ENCODE measurements around the gene TGM1. TPM values are rescaled to one million over a fixed set of nuclear protein-coding genes. Genes with fewer than 3 reads are reported as not detected.

TGM1 gene
- total RNA-seq: 4.4 TPM

DNA sequence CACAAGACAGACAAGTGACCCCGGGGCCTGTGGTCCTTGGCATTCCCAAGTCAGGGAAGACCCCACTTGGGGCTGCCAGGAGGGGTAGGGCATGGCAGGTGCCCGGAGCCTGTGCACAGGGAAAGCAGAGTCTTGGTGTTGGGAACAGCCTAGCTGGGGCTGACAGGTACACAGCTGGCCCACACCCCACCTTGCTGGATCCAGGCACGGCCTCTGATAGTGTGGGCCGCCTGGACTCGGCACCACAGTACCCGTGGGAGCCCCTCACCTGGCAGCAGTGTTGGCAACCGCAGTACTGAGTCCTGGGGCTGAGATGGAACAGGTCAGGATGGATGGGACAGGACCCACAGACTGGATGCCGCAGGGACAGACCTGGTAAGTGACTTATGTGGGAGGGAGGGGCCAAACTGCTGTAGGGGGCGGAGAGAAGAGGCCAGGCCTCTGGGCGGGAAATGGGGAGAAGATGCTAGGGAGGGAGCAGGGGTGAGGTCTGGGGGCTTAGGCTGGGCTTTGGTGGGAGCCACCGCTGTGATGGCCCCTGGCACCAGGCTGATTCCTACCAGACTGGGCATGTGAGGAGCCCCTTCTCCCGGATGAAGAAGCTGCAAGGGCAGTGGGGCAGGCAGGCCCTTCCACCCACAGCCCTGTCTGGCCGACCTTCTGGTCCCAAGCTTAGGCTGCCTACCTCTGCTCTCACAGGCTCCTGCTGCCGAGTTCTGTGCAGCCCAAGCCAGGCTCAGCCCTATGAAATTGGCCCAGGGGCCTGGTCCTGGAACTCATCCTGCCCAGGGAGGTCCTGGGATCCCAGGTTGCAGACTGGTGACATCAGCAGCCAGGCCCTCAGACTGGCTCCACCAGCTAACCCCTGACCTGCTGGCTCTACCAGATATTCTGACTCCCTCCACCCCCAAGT lies at the start of gene TGM1:
Gene TGM1 (minus strand): TSS at position 357 of the 913 bp plus-strand sequence. CDS start 825 bp downstream, outside the sequence.

DNA sequence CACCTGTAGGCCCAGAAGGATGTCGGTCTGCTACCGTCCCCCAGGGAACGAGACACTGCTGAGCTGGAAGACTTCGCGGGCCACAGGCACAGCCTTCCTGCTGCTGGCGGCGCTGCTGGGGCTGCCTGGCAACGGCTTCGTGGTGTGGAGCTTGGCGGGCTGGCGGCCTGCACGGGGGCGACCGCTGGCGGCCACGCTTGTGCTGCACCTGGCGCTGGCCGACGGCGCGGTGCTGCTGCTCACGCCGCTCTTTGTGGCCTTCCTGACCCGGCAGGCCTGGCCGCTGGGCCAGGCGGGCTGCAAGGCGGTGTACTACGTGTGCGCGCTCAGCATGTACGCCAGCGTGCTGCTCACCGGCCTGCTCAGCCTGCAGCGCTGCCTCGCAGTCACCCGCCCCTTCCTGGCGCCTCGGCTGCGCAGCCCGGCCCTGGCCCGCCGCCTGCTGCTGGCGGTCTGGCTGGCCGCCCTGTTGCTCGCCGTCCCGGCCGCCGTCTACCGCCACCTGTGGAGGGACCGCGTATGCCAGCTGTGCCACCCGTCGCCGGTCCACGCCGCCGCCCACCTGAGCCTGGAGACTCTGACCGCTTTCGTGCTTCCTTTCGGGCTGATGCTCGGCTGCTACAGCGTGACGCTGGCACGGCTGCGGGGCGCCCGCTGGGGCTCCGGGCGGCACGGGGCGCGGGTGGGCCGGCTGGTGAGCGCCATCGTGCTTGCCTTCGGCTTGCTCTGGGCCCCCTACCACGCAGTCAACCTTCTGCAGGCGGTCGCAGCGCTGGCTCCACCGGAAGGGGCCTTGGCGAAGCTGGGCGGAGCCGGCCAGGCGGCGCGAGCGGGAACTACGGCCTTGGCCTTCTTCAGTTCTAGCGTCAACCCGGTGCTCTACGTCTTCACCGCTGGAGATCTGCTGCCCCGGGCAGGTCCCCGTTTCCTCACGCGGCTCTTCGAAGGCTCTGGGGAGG lies 47.9 kb upstream of the TGM1 start, which contains the start of gene LTB4R:
Gene LTB4R (plus strand): TSS at position 857 of the 959 bp plus-strand sequence. CDS start 4,150 bp downstream, outside the sequence.

DNA sequence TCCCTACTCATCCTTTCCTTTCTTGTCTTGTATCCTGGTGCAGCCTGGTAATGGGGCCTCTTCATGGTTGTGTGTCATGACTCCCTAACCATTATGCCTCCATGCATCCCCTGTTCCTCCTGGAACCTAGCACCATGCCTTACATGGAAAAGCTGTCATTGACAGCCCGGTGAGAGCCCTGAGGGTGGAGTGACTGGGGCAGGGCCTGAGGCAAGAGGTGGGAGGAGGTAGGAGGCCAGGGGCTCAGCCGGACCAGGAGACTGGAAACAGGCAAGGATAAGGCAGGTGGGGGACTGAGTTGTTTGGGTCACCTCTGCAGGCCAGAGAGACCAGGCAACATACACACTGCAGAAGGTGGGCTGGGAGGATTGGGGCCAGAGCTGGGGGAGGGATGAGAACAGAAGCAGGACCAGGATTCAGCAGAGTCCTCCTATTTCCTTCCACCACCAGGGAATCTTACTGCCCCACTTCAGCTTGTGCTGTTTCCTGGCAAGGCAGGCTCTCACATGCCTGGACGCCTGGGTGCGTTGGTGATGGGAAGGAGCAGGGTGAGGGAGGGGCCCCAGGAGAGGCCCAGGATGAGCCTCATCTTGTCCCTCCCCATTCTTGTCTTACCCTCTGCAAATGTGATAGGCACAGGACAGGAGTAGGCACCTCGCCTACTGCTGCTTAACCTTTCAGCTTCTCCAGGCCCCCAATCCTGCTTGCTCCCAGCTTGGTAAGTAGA lies 46.7 kb upstream of the TGM1 start, which contains the start of gene LTB4R2:
Gene LTB4R2 (plus strand): TSS at position 603 of the 727 bp plus-strand sequence. CDS start 525 bp downstream, outside the sequence.

DNA sequence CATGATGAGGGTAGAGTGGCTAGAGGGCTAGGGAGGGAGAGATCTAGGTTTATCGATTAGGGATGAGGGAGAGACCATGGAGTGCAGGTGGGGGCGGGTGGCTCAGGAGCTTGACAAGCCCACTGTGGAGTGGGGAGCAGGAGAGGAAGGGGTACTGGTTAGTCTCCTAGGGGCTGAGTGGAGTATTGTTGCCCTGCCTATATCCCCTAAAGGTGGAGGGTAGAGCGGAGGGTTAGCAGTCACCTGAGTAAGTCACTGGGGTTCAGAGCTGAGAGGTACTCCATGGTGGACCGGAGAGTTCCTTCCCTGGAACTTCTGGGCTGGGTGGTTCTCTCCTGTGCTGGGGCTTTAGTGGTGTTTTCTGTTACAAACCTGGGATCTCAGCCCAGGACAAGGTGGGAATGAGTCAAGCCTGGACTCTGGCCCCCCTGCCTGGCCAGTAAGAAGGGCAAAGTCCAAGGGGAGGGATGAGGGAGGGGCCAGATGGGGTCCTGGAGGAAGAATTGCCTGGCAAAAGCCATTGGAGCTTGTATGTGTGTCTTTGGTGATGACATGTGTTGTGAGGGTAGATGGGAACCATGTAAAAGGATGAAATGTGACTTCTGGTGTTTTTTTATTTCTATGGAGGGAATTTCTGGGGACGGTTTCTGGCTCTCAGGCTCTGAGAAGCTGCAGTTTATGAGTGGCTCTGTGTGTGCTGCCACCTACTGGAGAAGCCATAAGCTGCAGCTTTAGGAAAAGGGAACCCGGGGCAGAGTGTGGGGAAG lies 44.8 kb upstream of the TGM1 start, which contains the start of gene CIDEB:
Gene CIDEB (minus strand): TSS at position 403 of the 767 bp plus-strand sequence. CDS start 119 bp downstream, at position 284.

DNA sequence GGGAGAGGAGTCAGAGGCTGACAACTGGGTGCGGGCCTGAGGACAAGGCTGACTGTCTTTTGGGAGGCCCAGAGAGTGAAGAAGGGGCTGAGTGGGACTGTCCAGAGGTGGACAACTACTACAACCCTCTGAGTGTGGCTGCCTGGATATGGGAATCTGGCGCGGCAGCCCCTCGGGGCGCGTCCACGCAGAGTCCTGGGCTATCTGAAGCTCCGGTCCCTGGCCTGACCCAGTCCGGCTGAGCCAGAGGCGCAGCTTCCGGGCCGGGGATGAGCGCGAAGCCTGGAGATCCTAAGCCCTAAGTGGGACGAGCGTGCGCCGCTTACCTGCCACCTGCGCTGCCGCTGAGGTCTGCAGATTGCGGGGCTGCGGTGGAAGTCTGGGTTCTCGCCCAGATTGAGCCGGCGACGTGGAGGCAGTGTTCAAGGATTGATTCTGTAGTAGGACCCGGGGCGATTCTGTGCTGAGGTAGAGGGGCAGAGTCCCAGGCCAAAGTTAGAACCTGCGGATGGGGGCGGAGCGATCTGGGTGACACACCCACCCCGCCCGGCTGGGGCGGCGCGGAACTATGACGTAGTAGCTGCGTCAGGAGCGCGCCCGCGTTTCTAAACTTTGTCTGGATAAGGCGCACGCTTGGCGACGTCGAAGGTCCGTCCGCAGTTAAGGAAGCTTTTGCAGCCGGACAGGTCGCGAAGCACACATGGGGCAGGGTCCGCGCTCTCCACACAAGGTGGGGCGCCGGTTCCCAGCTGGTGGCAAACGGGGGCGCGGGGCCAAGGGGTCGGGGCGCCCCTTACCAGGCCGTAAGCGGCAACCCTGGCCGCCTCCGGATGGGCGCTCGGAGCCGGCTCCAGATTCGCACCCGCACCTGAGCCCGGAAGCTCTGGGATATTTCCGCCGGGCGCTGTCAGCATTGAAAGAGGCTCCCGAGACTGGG lies 36.5 kb upstream of the TGM1 start, which contains the start of the genes DHRS1 and NOP9:
Gene DHRS1 (minus strand): TSS at position 526 of the 937 bp plus-strand sequence. CDS start 674 bp downstream, outside the sequence.
Gene NOP9 (plus strand): TSS at position 596 of the 937 bp plus-strand sequence. CDS start 105 bp downstream, at position 701.

DNA sequence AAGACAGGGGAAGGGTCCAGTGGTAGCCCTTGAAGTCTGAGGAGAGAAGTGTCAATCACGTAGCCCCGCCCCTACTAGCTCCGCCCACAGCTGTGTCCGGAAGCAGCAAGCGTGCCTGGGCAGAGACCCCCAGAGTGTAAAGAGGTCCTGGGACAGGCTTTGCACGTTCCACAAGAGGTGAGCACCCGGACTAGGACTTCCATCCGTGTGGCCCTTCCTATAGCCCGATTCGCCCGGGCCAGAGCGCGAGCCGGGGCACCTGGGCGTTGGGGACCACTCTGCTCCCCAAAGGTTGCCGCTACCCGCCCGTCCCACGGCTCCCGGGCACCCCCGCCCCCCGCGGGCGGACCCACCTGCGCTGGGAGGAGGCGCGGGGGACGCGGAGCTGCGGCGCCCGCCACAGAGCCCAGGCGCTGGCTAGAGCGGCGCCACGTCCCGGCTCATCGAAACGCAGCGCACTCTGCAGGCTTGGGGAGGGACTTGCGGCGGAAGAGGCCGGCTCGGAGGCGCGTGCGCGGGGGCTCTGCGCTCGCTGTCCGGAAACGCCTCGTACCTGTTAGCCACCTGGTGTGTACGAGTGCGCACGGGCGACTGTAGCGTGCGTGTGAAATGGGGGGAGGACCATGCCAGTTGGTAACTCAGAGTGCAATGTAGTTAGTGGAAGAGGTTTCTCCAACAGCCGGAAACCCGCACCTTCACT lies 8.3 kb upstream of the TGM1 start, which contains the start of gene RABGGTA:
Gene RABGGTA (minus strand): TSS at position 464 of the 700 bp plus-strand sequence. CDS start 482 bp downstream, outside the sequence.

DNA sequence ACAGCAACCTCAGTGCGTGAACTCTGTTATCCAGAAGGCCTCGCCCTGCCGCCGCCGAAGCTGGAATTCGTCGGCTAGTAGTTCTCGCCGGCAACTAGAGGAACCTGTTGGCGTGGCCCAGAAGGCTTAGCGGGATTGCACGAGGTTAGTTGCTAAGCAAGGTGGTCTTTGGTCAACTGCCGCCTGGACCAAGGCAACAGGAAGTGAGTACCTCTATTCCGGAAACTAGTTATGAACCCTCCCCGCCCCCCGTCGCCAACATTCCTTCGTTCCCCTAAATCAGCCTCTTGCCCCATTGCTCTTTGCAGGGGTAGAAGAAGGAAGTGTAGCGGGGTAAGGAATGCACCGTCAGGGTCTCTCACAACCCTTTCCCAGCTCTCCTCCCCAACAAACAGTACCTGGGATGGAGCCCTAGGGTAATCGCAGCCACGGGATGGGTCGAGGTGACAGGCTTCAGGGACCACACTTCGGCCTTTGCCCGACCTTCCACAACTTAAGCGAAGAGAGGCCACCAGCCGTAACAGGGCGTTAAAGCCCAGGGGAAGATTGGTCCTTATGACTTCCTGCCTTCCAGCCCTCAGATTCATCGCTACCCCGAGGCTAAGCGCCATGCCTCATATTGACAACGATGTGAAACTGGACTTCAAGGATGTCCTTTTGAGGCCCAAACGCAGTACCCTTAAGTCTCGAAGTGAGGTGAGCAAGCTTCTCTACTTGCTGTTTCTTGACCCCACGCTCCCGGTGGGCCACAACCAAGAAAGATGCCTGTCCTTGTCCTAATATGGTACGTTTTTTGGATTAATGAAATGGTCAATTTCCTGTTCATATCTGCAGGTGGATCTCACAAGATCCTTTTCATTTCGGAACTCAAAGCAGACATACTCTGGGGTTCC lies 30.1 kb downstream of the TGM1 start, which contains the start of gene GMPR2:
Gene GMPR2 (plus strand): TSS at position 285 of the 893 bp plus-strand sequence. CDS start 325 bp downstream, at position 610.

DNA sequence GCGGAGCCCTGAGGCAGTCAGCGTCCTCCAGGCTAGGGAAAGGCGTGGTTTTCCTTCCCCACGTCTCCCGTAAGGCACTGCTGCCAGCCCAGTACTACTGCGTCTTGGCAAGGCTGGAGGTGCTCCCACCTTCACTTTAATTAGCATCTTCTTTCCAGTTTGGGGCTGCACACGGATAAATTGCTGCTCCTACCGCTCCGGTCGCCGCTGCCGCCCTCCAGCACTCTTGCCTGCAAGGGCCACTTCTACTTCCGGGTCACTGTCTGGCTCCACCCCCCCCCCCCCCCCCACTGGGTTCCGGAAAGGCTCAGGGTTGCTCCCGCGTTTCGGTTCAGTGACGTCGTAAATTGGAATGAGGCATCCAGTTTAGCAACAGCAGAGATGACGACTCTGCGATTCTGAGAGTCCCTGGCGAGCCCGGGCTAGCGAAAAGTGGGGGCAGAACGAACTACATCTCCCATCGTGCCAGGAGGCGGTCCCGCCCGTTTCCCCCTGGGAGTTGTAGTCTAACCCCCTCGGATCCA lies 30.8 kb downstream of the TGM1 start, which contains the start of gene NEDD8:
Gene NEDD8 (minus strand): TSS at position 247 of the 524 bp plus-strand sequence. CDS start 100 bp downstream, at position 147.

DNA sequence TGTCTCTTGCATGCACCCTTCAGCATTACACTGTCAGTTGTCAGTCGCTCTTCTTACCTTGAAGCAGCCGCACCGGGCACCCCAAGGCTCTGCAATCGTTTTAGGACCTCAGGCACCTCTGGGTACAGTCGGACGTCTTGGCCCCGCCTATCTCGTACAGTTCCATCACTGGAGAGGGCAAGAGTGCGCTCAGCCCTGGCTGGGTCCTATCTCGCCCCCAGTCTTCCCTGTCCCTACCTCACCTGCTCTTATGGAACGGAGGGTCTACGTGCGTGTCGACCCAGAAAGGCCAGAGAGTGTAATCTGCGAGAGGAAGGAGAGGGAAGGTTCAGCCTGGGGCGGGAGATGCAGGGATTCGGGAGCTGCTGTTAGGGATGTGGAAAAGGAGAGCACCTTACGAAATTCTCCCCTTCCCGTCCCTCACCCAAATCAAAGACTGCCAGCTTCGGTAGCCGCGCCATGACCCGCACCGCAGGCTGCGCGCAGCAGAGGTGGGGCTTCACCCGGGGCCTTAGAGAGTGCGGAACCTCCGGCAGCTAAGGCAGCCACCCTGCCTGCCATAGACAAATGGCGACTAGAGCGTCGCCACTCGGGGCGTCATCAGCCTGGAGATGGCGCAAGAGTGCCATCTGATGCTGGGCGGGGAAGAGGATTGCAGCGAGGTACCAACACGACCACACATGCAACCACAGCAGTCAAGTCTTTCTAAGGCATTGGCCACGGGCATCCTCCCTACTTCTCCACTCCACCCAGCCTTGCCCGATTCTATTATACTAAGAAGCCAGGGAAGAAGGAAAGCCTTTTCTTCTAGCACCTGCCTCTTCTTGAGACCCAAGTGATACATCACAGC lies 47.3 kb downstream of the TGM1 start, which contains the start of gene MDP1:
Gene MDP1 (minus strand): TSS at position 572 of the 850 bp plus-strand sequence. CDS start 111 bp downstream, at position 461.

DNA sequence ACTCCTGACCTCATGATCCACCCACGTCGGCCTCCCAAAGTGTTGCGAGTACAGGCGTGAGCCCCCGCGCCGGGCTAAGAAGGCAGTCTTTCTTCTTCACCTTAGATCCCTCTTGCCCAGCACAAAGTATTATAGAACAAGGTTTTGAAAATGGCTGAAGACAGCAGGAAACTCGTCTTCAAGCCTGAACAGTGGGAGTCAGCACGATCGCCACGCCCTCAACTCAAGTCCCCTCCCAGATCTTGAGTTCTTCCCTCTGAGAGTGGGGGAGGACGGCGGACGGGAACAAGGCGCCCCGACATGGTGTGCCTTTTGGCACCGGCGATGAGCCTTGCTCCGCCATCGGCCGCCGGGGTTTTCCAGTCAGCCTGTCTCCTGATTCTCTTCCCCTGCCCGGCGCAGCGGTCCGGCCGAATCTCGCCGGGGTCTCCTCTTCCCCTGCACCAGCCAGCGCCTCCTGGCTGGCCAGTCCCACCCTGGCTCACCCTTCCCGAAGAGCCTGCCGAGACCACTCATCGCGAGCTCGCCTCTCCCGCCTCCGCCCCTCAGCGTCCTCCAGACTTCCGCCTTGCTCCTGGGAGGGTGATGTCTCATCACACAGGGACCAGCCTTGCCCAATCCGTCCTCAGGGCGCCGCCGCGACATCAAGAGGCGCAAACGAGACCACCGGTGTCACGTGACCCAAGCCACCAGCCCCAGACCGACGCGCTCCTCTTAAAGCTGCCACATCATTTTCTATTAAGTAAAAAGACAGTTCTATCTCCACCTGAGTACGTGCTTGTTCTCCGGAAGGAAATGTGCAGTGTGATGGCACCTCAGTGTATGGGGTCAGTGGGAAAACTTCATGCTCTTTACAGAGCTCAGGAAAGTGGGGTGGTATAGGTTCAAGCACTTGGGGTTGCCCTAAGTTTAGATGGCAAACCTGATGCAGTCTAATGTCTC lies 49.8 kb downstream of the TGM1 start, which contains the start of gene CHMP4A:
Gene CHMP4A (minus strand): TSS at position 565 of the 942 bp plus-strand sequence. CDS start 49 bp downstream, at position 516.

